GM12801 (cell line): Measurements from ENCODE around the gene MAL.

Experiments
- TF ChIP-seq, protein P1 (sequence below): IDR thresholded peaks from one replicate; pipeline ENCODE4 v1.5.1; 2011; ENCODE audit warnings: control low read depth; ENCODE audit not compliant: insufficient read length; ENCODE audit errors: extremely low read depth

Gene MAL

DNA sequence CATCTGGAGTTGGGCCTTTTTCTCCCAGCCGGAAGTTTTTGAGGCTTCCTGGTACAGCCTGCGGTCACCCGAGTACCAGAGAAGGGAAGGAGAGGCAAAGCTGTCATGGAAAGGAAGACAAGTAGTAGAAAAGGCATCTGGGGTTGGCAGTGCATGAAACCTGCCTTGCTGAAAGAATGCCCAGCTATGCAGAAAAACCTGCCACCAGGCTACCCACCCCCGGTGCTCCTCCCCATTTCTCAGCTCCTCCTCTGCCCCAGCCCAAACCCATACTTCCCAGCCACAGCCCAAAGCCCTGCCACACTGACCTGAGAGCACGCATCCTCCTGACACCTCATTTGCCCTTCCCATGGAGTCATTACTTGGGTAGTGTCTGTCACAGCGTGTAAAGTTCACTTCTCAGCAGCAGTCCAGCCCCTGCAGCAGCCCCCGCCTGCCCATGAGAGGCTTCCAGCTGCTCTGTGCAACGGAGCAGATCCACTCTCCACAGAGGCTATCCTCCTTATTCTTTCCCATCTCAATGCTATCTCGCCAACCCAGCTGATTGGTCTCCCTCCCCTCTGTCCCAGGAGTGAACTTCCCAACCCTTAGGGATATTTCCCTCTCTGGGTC, 40.4 kb upstream of the MAL start:
- TF ChIP-seq, protein P1, sequence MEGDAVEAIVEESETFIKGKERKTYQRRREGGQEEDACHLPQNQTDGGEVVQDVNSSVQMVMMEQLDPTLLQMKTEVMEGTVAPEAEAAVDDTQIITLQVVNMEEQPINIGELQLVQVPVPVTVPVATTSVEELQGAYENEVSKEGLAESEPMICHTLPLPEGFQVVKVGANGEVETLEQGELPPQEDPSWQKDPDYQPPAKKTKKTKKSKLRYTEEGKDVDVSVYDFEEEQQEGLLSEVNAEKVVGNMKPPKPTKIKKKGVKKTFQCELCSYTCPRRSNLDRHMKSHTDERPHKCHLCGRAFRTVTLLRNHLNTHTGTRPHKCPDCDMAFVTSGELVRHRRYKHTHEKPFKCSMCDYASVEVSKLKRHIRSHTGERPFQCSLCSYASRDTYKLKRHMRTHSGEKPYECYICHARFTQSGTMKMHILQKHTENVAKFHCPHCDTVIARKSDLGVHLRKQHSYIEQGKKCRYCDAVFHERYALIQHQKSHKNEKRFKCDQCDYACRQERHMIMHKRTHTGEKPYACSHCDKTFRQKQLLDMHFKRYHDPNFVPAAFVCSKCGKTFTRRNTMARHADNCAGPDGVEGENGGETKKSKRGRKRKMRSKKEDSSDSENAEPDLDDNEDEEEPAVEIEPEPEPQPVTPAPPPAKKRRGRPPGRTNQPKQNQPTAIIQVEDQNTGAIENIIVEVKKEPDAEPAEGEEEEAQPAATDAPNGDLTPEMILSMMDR, result no peak

DNA sequence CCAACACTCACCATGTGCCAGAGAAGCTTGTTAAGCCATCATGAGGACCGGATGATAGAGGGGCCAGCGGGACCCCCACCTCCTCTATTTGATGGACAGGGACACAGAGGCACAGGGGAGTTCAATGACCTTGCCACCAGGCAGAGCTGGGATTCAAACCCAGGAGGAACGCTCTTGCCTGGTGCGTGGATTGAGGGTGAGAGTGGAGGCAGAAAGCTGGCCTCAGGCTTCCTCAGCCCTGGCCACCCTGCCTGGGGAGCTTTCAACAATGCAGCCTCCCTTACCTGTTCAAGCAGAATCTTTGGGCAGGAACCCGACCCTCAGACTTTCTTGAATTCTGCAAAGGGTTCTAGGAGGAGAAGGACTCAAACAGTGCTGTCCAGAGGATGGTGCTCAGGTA, 39.9 kb upstream of the MAL start:
- TF ChIP-seq, protein P1, result no peak

- TF ChIP-seq, protein P1, result no peak
Measured at GRCh38 chr2:94986392-94986963, 39.0 kb upstream of the MAL start.

DNA sequence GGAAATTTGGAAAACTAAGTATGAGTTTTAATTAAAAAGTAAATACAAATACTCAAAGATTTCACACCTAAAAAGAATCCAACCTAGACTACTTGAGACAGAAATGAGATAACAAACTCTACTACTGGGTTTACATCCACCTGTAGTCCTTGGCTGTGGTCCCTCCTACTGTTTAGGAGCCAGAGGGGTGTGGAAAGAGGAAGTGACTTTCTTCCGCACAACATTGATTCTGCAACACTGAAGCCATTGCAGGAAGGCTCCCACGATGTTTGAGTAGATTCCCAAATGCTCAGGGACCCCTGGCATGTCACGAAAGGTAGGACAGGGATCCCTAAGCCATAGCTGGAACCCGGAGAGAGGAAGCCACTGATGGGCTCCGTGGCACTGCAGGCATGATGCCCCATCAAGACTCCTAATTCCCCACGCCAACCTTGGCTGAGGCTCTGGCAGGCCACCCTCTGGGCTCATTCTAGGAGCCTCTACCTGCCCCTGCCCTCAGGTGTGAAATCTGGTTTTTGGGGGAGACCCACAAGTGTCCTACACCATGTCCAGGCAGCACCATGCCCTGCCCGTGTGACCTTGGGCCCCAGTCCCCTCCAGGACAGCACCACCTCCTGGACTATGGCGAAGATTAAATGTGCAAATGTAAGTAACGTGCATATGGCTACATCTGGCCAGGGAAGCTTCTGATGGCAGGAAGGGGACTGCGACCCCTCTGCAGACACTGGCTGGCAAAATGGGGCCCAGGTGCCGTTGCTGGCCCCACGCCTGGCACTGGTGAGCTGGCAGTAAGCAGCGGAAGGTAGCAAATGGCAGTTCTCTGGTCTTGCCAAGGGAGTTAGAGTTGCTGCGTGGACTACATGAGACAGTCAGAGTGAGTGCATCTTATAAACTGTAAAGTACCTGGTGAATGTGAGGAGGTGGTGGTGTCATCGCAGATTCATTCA, 38.2 kb upstream of the MAL start:
- TF ChIP-seq, protein P1, result no peak

DNA sequence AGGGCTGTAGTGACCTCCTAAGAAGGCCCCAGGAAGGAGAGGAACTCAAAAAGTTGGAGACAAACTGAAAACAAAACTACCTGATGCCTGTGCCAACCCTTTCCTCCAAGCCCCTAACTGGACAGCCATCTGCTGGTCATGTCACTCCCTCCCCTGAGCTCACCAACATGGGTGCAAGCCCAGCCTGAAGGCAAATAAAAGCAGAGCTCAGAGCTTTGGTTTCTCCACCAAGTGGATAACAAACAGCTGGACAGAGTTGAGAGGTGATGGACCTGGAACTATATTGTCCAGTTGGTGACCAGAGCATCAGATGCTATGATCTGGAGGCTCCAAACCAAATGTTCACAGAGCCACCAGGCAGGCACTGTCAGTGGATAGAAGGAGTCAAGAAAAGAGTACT, 34.6 kb upstream of the MAL start:
- TF ChIP-seq, protein P1, result no peak

DNA sequence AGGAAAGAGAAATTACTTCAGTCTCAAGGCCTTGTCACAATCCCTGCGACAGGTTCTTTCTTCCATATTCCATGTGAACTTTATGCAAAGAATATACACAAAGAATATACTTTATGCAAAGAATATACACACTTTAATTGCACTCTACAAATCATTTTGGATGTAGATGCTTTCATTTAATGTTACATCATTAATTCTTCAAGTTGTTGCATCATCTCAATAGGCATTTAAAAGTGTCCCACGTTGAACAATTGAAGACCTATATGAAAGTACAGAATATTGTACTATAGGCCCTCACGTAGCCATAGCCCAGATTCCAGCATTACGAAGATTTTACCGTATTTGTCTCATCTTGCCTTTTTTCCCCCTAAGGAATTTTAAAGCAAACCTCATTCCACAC, 33.1 kb upstream of the MAL start:
- TF ChIP-seq, protein P1, result no peak
